ENCODE measurements around the gene SP110.

GRCh38 chr2:230130668-230131364, 89.0 kb downstream of the SP110 start:
- TF ChIP-seq GATA2 (IDR thresholded peaks at IDR 0.05; ENCODE audit: low read depth, low read length) = no peak
- no peak for TF ChIP-seq GATA3 (IDR thresholded peaks at IDR 0.05; ENCODE audit: low read depth, low read length)
